Left colon (tissue), 2 donors: Measurements from ENCODE around the gene SLFNL1. TPM values are rescaled to one million over a fixed set of nuclear protein-coding genes. Genes with fewer than 3 reads are reported as not detected.

Experiments used
- ATAC-seq: fragments of 200-7000 bp; cut with Tn5 transposase; one replicate; pipeline ENCODE4 v1.9.1; 2020; ENCODE audit warnings: mild to moderate bottlenecking, moderate library complexity
- DNase-seq, 2 donors: peaks; one replicate each; pipeline ENCODE4 v3.0.0-alpha.2; 2020
- intact Hi-C, 2 donors: fragments of 100-400 bp; cut with DNase I in 1 of 2; cut with micrococcal nuclease in 1 of 2; formaldehyde crosslinking; loops; one replicate each; pipeline versions ENCODE4 v1.11.2 to v1.14.0; 2022; cut with DNase I, micrococcal nuclease
- total RNA-seq, 2 donors: library from RNA; stranded (reverse); fragmentation: NEBNext Ultra II Directional; extraction: Animal tissue kit (Norgen Biotek cat#: 25700); gene quantifications; one replicate each; pipeline ENCODE4 v1.2.1, GENCODE V29; 2021
- donor health status: DM: no; HTN: no; CAD: no.
- donor health status: DM: yes; HTN: yes; CAD: no.

The SLFNL1 gene
- total RNA-seq, 2 donors from 2014 or later = 0.25 to 0.61 TPM

GRCh38 chr1:40998668-40999067 is 22.9 kb downstream of the SLFNL1 start:
- DNase-seq (no peak), ATAC-seq (no peak)
- intact Hi-C loops = no loop called here

DNA sequence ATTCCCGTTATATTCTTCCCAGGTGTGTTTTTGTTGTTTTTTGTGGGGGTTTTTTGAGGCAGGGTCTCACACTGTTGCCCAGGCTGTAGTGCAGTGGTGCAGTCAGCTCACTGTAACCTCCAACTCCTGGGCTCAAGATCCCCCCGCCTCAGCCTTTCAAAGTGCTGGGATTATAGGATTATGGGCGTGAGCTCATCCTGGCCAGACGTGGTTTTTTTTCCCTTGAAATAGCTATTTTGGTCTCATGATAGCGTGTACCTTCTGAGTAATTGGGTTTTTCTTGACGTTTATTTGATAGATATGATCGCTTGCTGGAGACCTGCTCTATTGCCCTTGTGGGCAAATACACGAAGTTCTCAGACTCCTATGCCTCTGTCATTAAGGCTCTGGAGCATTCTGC is 24.4 kb downstream of the SLFNL1 start:
- no peak for DNase-seq
- intact Hi-C loops = no loop called here

GRCh38 chr1:40989066-40989465 is 32.5 kb downstream of the SLFNL1 start:
- DNase-seq (no peak), ATAC-seq (no peak)
- intact Hi-C loops = no loop called here

More for the DNA sequence above, 24.4 kb downstream of the SLFNL1 start:
- no peak for ATAC-seq

DNA sequence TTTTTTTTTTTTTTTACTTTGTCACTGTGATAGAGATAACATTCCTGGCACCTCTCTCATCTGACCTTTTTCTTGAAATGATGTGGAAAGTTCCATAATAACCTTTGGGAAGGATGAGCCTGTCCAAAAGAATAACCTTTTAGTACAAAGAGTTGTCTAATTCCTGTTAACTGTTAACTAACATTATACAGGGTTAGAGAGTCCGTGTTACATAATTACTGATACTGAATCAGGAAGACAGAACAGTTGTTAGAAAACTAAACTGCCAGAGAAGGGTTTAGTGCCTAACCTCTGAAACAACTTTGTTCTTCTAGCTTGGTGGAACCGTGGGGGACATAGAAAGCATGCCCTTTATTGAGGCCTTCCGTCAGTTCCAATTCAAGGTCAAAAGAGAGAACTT is 33.2 kb downstream of the SLFNL1 start:
- ATAC-seq (no peak), DNase-seq (no peak)
- intact Hi-C loops = no loop called here

DNA sequence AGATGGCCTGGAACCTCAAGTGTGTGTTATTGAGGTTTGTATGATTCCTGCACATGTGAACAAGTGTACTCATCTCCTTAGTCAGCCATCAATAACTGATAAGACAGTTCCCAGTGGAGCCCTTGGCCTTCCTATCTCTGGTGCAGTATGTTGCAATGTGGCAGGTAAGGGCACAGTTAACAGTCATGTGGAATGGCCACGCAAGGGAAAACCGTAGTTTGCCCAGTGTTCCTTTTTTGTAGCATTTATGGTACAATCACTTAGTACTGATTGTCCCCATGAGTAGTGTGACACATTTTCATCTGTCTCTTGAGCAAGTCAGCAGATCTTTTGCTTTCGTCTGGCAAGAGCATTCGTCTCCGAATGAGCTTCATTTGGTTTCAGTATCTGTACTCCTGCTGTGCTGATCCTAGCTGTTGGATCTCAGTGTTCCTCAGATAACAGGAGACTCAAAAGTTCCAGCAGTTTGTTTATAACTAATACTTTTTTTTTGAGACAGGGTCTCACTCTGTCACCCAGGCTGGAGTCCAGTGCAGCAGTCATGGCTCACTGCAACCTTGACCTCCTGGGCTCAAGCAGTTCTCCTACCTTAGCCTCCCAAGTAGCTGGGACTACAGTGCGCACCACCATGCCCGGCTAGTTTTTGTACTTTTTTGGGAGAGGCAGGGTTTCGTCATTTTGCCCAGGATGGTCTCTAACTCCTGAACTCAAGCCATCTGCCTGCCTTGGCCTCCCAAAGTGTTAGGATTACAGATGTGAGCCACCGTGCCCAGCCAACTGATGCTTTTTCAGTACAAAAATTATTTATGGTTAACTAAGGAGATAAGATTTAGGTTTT is 33.9 kb downstream of the SLFNL1 start:
- DNase-seq (no peak), ATAC-seq (no peak)
- intact Hi-C loops = no loop called here

- DNase-seq (no peak), ATAC-seq (no peak)
- intact Hi-C loops = no loop called here
Observed at GRCh38 chr1:40986956-40987355, 34.6 kb downstream of the SLFNL1 start.

DNA sequence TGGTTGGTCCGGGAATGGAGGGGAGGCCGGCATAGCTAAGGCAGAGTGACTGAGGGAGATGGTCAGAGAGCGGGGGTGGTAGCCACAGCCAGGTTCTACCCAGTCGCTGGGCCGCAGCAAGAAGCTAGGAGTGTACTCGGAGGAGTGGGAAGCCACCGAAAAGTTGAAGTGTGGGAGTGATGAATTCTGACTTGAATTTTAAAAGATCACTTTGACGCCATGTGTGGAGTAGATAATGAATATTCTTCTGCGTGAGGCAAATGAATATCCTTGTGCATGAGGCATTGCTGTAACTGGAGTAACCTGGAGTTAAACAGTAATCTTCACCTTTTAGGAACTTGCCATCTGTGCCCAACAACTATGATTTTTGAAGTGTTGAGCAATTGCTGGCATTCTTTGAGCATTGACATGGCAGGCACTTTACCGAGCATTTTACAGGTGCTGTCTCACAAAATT is 35.2 kb downstream of the SLFNL1 start:
- DNase-seq = no peak
- intact Hi-C loops = no loop called here
- ATAC-seq = no peak

DNA sequence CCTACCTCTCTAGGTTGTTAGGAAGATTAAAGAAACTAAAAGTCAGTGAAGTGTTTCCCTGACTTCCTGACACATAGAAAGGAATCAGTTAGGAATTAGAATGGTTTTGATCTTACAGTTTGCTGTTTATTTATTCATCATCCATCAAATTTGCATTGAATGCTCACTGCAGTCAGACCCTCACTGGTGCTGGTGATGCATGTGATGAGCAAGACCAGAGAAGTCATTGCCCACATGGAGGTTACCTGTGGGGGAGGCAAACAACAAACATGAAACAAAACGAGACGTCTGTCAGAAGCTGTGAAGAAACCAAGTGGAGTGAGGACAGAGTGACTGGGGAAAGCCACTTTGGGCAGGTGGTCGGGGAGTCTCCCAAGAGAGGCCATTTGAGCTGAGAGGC is 35.6 kb downstream of the SLFNL1 start:
- no peak for DNase-seq
- no peak for ATAC-seq
- intact Hi-C loops = no loop called here

DNA sequence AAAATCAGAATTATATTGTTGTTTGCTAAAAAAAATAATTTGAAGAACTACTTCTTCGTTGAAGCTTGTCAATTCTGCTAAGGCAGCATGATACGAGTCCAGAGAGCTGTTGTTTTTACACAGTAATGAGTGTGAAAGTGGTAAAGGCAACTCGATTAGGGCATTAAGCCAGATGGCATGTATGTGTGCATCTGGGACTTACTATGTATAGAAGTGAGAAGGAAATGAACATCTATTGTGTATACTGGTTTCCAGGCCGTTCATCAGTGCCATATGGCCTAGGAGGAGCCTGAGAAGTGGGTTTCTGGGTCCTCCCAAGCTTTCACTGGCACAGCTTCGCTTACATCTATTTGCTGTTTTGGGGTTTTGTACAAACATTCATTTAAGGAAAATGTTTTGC is 36.4 kb downstream of the SLFNL1 start:
- ATAC-seq = no peak
- DNase-seq = no peak
- intact Hi-C loops = no loop called here

- no peak for ATAC-seq
- DNase-seq = no peak
- intact Hi-C loops = no loop called here
Observed at GRCh38 chr1:40984531-40984930, 37.0 kb downstream of the SLFNL1 start.

GRCh38 chr1:40984066-40984465 is 37.5 kb downstream of the SLFNL1 start:
- intact Hi-C loops = no loop called here
- ATAC-seq (no peak), DNase-seq (no peak)

DNA sequence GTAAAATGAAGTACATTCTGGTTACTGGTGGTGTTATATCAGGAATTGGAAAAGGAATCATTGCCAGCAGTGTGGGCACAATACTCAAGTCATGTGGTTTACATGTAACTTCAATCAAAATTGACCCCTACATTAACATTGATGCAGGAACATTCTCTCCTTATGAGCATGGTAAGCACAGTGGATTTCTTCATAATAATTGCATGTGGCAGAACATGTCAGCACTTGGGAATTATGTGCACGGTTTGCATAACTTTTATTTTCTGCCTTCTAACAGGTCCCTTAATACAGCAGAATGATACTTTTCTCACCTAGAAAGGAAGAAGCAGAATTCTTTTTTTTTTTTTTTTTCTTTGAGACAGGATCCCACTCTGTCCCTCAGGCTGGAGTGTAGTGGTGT is 38.2 kb downstream of the SLFNL1 start:
- no peak for DNase-seq
- intact Hi-C loops = no loop called here
- no peak for ATAC-seq

GRCh38 chr1:40982721-40983120 is 38.8 kb downstream of the SLFNL1 start:
- intact Hi-C loops = no loop called here
- DNase-seq = no peak
- ATAC-seq = no peak

DNA sequence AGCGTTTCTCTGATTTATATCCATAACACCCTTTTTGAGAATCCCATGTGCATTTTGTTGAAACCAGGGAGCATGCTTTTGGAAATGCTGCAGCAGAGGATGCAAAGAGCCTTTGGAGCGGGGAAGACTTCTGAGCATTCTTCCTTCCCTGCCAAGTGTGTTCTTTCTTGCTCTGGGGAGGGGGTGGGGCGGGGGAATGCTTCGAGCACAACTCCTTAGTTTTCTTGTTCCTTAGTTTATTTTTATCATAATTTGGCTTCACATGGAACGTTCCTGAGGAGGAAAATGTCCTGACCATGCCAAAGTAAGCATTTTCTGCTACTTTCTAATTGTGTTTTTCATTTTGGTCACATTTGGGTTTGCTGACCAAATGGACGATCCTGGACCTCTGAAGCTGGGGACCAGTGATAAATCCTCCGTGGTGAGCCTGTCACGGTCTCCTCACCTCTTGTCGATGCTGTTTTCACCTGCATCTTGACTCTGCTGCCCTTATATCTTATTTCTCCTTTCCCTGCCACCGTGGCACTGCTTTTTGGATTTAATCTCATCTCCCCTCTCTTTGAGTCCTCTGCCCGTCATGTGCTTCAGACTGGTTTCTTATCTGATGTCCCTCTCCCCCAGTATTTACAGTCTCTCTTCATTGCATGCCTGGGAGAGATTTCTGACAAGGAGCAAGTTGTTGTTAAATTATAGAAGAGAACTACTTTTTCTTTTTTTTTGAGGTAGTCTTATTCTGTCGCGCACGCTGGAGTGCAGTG is 39.7 kb downstream of the SLFNL1 start:
- ATAC-seq (no peak), DNase-seq (no peak)
- intact Hi-C loops = no loop called here

- DNase-seq (peak; percentile 27 to 35), ATAC-seq (no peak)
- intact Hi-C loops = no loop called here
Observed at GRCh38 chr1:40980453-40981121, 40.9 kb downstream of the SLFNL1 start.

DNA sequence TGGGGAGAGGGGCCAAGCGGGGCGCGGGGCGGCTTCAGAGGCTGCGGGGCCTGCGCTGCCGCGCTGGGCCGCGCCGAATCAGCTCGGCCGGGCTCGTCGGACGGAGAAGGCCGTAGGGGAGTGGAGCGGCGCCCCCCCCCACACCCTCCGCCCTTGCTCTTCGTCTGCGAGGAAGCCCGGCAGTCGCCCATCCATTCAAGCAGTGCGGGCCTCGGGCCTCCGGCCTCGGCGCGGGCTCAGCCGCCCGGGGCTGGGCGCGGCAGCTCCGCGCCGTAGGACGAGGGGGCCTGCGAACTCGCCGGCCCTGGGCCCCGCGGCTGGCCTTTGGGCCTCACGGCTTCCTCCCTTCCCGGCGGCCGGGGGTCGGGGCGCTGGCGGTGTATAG is 41.5 kb downstream of the SLFNL1 start:
- intact Hi-C loops = no loop called here
- ATAC-seq (peak; percentile 29), DNase-seq (no peak)

DNA sequence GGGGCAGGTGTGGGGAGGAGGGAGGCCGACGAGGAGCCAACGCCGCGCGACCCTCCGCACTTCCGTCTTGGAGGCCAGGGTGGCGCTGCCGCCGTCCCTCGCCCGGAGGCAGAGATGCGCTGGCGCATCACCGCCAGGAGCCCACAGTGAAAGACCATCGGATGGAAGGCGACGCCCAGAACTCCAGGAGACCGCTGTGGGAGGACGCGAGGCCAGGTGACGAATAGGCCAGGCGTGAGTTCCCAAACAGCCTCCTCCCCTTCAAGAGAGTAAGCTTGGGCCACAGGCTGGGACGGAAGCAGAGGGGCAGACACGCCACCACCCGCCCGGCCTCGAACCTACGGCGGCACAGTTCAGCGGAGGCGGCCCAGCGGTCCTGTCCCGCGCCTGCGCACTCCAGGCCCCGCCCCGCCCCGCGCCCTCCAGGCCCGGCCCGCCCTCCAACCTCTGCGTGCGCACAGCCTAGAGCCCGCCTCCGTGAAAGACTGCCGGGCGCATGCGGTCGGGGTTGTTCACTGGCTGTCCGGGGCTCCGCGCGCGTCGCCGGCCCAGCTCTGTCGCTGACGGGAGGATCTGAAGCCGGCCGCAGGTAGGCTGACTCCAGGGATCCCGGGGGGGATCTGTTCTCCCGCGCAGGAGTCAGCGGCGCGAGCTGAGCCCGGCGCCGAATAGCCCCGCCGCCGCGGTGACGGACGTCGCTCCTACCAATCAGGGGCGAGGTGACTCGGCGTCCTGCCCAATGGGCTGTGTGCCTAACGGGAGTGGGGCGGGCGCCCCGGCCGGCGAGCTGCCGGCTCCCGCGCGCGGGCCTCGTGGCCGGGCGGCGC is 42.1 kb downstream of the SLFNL1 start, which contains the start of gene CTPS1:
CTPS1 (plus strand) TSS at position 456 of the 827 bp plus-strand sequence. CDS start 3,595 bp downstream, outside the sequence.
- intact Hi-C loops = no loop called here

GRCh38 chr1:40978886-40979240 is 42.7 kb downstream of the SLFNL1 start:
- ATAC-seq = no peak
- intact Hi-C loops = no loop called here
- DNase-seq = no peak

More for the DNA sequence above, 42.1 kb downstream of the SLFNL1 start, which contains the start of gene CTPS1:
- peak; percentile 93 for ATAC-seq
- peak; percentile 93 to 96 for DNase-seq

GRCh38 chr1:40977716-40978115 is 43.8 kb downstream of the SLFNL1 start:
- DNase-seq (no peak), ATAC-seq (no peak)
- intact Hi-C loops = no loop called here
